Ammon's horn (tissue), 1 donor: ENCODE measurements around the gene GLRA2.
"Not testable (repeated sequence)": the region's sequence is repeated elsewhere in the genome, so short reads cannot be mapped to it uniquely, and the experiment has no call there.

Source experiments
- DNase-seq: peaks from one replicate; pipeline ENCODE4 v3.0.0-alpha.2; 2016; ENCODE audit warnings: low spot score

Gene GLRA2

GRCh38 chrX:14591976-14592375 lies 62.6 kb downstream of the GLRA2 start:
- DNase-seq, result no peak

GRCh38 chrX:14594521-14594920 lies 65.2 kb downstream of the GLRA2 start:
- no peak for DNase-seq

- no peak for DNase-seq
Measured at GRCh38 chrX:14598330-14598729, 69.0 kb downstream of the GLRA2 start.

- DNase-seq, result no peak
Measured at GRCh38 chrX:14607446-14607985, 78.2 kb downstream of the GLRA2 start.

GRCh38 chrX:14612450-14612849 lies 83.1 kb downstream of the GLRA2 start:
- not testable (repeated sequence) for DNase-seq

GRCh38 chrX:14616301-14616700 lies 87.0 kb downstream of the GLRA2 start:
- no peak for DNase-seq

GRCh38 chrX:14616836-14617235 lies 87.5 kb downstream of the GLRA2 start:
- no peak for DNase-seq

- DNase-seq, result no peak
Measured at GRCh38 chrX:14618177-14618965, 89.0 kb downstream of the GLRA2 start.

- no peak for DNase-seq
Measured at GRCh38 chrX:14630733-14631132, 101.4 kb downstream of the GLRA2 start.

GRCh38 chrX:14641681-14642655 lies 112.6 kb downstream of the GLRA2 start:
- DNase-seq, result no peak

- DNase-seq, result no peak
Measured at GRCh38 chrX:14660970-14661369, 131.6 kb downstream of the GLRA2 start.

- no peak for DNase-seq
Measured at GRCh38 chrX:14670819-14671218, 141.5 kb downstream of the GLRA2 start.

- no peak for DNase-seq
Measured at GRCh38 chrX:14672611-14673172, 143.4 kb downstream of the GLRA2 start.

- DNase-seq, result no peak
Measured at GRCh38 chrX:14673236-14673635, 143.9 kb downstream of the GLRA2 start.

GRCh38 chrX:14673764-14674163 lies 144.4 kb downstream of the GLRA2 start:
- DNase-seq, result no peak

GRCh38 chrX:14675500-14675899 lies 146.2 kb downstream of the GLRA2 start:
- no peak for DNase-seq

- DNase-seq, result no peak
Measured at GRCh38 chrX:14676431-14676830, 147.1 kb downstream of the GLRA2 start.

GRCh38 chrX:14688331-14688730 lies 159.0 kb downstream of the GLRA2 start:
- DNase-seq, result not testable (repeated sequence)

GRCh38 chrX:14690553-14690952 lies 161.2 kb downstream of the GLRA2 start:
- DNase-seq, result no peak

- DNase-seq, result no peak
Measured at GRCh38 chrX:14694611-14695010, 165.3 kb downstream of the GLRA2 start.

GRCh38 chrX:14697451-14697850 lies 168.1 kb downstream of the GLRA2 start:
- DNase-seq, result no peak

- DNase-seq, result no peak
Measured at GRCh38 chrX:14698790-14699189, 169.5 kb downstream of the GLRA2 start.
